Prostate gland (tissue), 2 donors: ENCODE measurements around the gene CUX1. TPM values are rescaled to one million over a fixed set of nuclear protein-coding genes. Genes with fewer than 3 reads are reported as not detected.

ENCODE experiments used
- DNase-seq: peaks from one replicate; pipeline ENCODE4 v3.0.0-alpha.2; 2019; ENCODE audit warnings: low spot score
- H3K27ac ChIP-seq, 2 donors: fragments of 200-600 bp; sonication (generic); 2 replicates each; pipeline ENCODE4 v1.5.1; 2017 to 2019
- H3K27me3 ChIP-seq: fragments of 200-600 bp; sonication (generic); replicated peaks from 2 replicates; pipeline ENCODE4 v1.5.1; 2019; ENCODE audit not compliant: insufficient read depth
- H3K36me3 ChIP-seq, 2 donors: fragments of 200-600 bp; sonication (generic); 1 replicate in 1 of 2; 2 replicates in 1 of 2; pipeline versions ENCODE4 v1.5.1 to v1.8.1; 2017 to 2019
- H3K4me1 ChIP-seq: fragments of 200-600 bp; sonication (generic); replicated peaks from 2 replicates; pipeline ENCODE4 v1.5.1; 2019
- H3K4me3 ChIP-seq, 2 donors: fragments of 200-600 bp; sonication (generic); 2 replicates each; pipeline ENCODE4 v1.5.1; 2017 to 2019
- H3K9me3 ChIP-seq: fragments of 200-600 bp; sonication (generic); 2 replicates; pipeline ENCODE4 v1.5.1; 2017
- CTCF ChIP-seq, 4 experiments: fragments of 200-600 bp in 2 of 4; fragments of 450-650 bp in 2 of 4; sonication (generic) in 2 of 4; IDR thresholded peaks; 1 replicate in 3 of 4; 2 replicates in 1 of 4; pipeline ENCODE4 v1.5.1; 2016 to 2019; ENCODE audit warnings: antibody characterized with exemption in 4 of 4, mild to moderate bottlenecking in 2 of 4, moderate library complexity in 2 of 4
- POLR2A ChIP-seq: fragments of 450-650 bp; IDR thresholded peaks from one replicate; pipeline ENCODE4 v1.6.1; 2016; ENCODE audit warnings: antibody characterized with exemption, mild to moderate bottlenecking
- POLR2AphosphoS5 ChIP-seq: sonication (generic); formaldehyde crosslinking; IDR thresholded peaks from one replicate; pipeline ENCODE4 v1.6.1; 2017; ENCODE audit warnings: antibody characterized with exemption
- WGBS: methylation state at CpG from one replicate; pipeline ENCODE4 v1.1.5; 2018; 5-methylcytosine and 5-hydroxymethylcytosine counted together
- intact Hi-C: fragments of 100-400 bp; cut with DNase I; formaldehyde crosslinking; loops from one replicate; pipeline ENCODE4 v1.14.2; 2022
- total RNA-seq, 2 donors: library from RNA; depleted of rRNA; stranded (reverse); fragments of >200 nt; gene quantifications; one replicate each; pipeline ENCODE4 v1.1.0, GENCODE V29; 2016

Gene CUX1
- total RNA-seq, 2 donors from 2014 or later, result 96.3 to 99.2 TPM

DNA sequence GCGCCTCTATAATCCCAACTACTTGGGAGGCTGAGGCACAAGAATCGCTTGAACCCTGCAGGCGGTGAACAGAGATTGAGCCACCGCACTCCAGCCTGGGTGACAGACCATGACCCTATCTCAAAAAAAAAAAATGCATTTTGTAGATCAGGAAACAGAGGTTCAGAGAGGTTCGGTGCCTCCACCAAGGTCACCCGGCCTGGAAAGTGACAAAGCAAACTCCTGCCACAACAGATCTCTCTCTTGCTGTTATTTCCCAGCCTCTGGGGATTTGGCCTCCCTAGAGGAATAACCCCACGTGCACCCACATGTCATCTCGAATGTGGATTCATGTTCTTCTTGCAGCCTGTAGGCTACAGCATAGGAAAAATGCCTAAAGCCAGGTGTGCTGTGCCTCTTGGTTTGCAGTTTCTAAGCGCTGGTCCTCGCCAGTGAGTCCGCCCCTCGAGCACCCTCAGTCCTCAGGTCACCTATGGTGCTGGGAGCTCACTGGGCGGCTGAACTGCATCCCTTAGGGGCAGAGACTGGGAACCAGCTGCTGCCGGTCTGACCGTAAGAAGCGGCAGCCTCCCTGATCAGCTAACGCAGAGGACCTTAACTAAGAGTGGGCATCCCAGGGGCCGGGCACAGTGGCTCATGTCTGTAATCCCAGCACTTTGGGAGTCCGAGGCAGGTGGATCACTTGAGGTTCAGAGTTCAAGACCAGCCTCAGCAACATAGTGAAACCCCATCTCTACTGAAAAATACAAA, 417.6 kb downstream of the CUX1 start:
- H3K36me3 ChIP-seq, result no peaks in the 10 kb centered on the region
- intact Hi-C loops, result loop anchor here (5.0 to 10.0 kb wide), 2 partner anchors 418 to 640 kb away; partner anchors contain the start of gene CUX1
- H3K27ac ChIP-seq, result no peak overlapping the region
- H3K4me1 ChIP-seq, result no peaks in the 10 kb centered on the region
- H3K9me3 ChIP-seq, result no peaks in the 10 kb centered on the region
- no peak overlapping the region for H3K4me3 ChIP-seq
- no peak for DNase-seq
- H3K27me3 ChIP-seq, result no peaks in the 10 kb centered on the region
- 86% methylated on average over 19 of the region's 19 CpGs for WGBS
- TF ChIP-seq POLR2AphosphoS5 (no peak), POLR2A (no peak), CTCF (IDR thresholded peaks at IDR 0.05) (no peak)

DNA sequence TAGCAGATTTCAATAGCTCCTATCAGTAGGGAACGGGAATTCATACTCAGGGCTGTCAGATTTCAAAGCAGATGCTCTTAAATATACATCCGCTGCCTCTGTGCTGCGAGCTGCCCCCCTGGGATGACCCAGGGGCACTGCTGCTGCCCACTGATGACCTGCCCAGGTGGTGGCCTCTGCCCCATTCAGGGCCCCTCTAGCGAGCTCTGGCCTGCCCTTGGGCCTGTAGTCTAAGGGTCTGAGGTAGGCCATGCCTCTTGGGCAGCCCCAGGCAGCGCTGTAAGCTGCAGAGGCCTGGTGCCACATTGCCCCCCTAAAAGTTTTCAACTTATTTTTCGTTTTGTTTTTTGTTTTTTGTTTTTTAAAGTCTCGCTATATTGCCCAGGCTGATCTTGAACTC, 418.7 kb downstream of the CUX1 start:
- no peak overlapping the region for H3K4me3 ChIP-seq
- TF ChIP-seq POLR2AphosphoS5 (no peak), CTCF (IDR thresholded peaks at IDR 0.05) (no peak), POLR2A (no peak)
- intact Hi-C loops, result loop anchor here (2.0 to 10.0 kb wide), 3 partner anchors 419 to 641 kb away; partner anchors contain the start of gene CUX1
- no peak for DNase-seq
- no peaks in the 10 kb centered on the region for H3K9me3 ChIP-seq
- whole genome bisulfite sequencing, result 94% methylated on average over 7 of the region's 7 CpGs
- H3K27ac ChIP-seq, result no peak overlapping the region
- no peaks in the 10 kb centered on the region for H3K27me3 ChIP-seq
- H3K4me1 ChIP-seq, result no peaks in the 10 kb centered on the region
- peaks cover 0 to 7% of the 10 kb centered on the region in 2 donors for H3K36me3 ChIP-seq

- Histone ChIP-seq H3K9me3 (no peaks in the 10 kb centered on the region), H3K27me3 (no peaks in the 10 kb centered on the region), H3K4me1 (no peaks in the 10 kb centered on the region), H3K4me3 (no peak overlapping the region), H3K36me3 (peaks cover 0 to 7% of the 10 kb centered on the region in 2 donors), H3K27ac (no peak overlapping the region)
- DNase-seq, result peak; percentile 49
- WGBS, result 27% methylated on average over 14 of the region's 14 CpGs
- intact Hi-C loops, result loop anchor here (2.0 to 10.0 kb wide), 3 partner anchors 419 to 642 kb away; partner anchors contain the start of gene CUX1
- TF ChIP-seq POLR2A (no peak), CTCF (IDR thresholded peaks at IDR 0.05) (peak; percentile 53 to 82 (median 80)), POLR2AphosphoS5 (peak; percentile 12)
Measured at GRCh38 chr7:102236592-102237287, 419.3 kb downstream of the CUX1 start.

- Histone ChIP-seq H3K4me3 (no peak overlapping the region), H3K27ac (no peak overlapping the region), H3K36me3 (peaks cover 0 to 7% of the 10 kb centered on the region in 2 donors), H3K9me3 (no peaks in the 10 kb centered on the region), H3K27me3 (no peaks in the 10 kb centered on the region), H3K4me1 (no peaks in the 10 kb centered on the region)
- DNase-seq, result no peak
- TF ChIP-seq POLR2A (no peak), POLR2AphosphoS5 (no peak), CTCF (IDR thresholded peaks at IDR 0.05) (no peak)
- WGBS, result 96% methylated on average over 35 of the region's 35 CpGs
- intact Hi-C loops, result loop anchor here (5.0 to 10.0 kb wide), 2 partner anchors 422 to 645 kb away; partner anchors contain the start of gene CUX1
Measured at GRCh38 chr7:102239206-102239820, 421.9 kb downstream of the CUX1 start.
